GM21723 (cell line): Measurements from ENCODE around the gene TP53I11.

Experiments
- ATAC-seq: cut with Tn5 transposase; IDR thresholded peaks from one replicate; pipeline ENCODE4 v1.9.1; 2021; ENCODE audit warnings: mild to moderate bottlenecking, moderate library complexity; ENCODE audit not compliant: unreplicated experiment

Gene TP53I11

DNA sequence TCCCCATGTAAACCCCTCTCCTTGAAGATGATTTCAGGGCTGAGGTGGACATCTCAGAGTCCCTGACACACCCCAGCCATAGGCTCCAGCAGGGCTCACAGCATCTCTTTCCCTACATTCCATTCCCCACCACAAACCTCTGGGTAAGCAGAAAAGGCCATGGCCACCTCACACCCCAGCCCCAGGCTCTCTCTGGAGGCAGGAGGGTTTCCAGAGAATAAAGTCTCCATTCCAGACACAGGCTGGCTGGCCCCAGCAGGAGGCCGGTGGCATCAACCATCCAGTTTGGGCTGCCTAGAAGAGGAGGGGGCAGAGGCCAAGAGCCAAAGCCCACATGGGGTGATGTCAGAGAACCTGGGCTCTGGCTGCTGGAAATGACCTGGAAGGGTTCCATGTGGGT, 61.4 kb downstream of the TP53I11 start:
- no peak for ATAC-seq

DNA sequence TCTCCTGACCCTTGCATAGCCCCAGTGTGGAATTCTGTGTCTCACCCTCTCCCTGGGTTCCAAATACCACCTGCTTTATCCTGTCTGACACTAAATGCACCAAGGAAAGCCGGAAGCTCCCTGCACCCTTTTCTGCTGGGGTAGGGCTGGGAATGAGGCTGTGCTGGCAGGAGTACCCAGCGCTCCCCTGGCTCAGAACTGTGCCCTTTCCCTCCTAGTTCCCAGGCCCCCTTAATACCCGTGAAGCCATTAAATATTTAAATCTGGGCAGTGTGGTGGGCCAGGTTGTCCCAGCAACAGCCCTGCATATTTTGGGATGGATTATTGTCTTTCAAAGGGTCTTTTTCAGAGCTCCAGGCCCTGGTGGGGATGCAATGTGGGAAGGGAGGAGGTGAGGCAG, 63.0 kb downstream of the TP53I11 start:
- ATAC-seq: no peak

DNA sequence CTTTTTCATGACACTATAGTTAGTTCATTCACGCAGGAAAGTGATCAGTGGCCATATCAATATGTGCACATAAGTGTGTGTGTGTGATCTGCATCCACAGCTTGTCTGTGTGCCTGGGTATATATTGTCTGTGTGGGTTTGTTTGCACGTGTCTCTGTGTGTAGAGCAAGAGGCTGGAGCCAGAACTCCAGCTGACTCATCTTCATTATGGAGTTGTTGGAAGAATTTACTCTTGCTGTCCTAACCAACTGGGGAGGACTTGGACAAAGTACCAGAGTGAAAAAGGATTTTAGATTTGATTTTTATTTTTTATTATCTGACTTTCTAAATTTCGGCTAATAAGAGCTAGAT, 63.9 kb downstream of the TP53I11 start:
- ATAC-seq: no peak

DNA sequence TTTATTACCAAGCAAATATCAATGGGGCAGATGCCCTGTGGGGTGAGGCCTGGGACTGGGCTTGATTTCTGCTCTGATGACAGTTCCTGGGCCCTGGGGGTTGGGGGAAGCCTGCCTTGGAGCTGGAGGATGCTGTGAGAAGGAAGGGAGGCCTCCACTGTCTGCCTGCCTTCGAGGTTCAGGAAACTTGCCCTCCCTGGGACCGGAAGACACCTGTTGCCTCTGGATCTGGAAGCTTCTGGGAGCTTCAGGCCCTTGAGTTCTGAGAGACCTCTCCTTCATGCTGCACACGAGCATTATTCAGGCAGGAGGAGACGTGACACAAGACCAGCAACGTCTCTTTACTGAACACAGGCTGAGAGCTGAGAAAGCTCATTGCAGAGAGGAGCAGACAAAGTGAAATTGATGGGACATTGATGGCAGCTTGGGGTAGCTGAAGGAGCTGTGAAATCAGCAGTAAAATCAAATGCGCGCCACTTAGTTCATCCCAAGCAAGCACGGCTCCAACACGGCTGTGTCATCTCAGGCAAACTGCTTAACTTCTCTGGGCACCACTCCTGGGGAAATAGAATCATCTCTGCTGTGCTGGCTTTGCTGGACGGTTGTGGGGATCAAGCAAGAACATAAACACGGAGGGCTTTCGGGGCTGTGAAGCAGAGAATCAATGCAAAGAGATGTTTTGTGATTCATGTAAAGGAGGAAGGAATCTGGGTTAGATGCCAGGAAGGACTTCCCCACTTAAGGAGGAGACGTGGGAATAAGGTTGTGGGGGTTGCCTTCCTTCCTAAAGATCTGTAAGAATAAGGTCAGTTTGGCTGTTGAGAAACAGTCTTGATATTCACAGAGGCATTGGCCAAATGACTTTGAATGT, 64.5 kb downstream of the TP53I11 start:
- no peak for ATAC-seq

DNA sequence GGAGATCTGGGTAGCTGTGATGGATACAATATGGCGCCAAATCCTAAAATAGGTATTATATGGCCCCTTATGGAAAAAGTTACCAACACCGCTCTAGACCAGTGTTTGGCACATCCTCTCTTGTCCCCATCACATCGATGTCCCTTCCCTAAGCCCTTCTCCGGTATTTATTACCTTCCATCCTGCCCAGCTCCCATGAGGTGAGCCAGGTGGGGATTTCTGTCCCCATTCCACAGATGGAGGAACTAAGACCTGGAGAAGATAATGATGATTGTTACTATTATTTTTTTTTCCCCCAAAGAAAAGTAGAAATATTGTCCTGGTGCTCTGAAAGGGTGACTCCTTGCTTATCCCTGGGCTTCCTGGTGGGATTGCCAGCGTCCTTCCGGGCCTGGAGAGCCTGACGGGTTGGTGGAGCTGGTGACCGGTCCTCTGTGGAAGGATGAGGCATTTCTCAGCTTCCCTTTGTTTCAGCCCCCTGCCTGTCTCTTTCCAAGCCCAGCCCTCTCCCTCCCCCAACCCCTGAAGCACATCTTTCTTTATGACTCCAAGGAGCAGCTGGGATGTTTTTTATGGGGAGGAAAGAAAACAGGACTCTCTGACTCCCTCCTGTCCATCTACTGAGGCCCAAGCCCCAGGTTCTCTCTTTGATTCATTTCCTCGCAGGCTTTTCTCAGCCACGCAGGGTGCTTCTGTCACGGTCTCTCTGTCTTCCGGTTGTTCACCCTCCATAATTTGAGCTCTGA, 65.4 kb downstream of the TP53I11 start:
- no peak for ATAC-seq

DNA sequence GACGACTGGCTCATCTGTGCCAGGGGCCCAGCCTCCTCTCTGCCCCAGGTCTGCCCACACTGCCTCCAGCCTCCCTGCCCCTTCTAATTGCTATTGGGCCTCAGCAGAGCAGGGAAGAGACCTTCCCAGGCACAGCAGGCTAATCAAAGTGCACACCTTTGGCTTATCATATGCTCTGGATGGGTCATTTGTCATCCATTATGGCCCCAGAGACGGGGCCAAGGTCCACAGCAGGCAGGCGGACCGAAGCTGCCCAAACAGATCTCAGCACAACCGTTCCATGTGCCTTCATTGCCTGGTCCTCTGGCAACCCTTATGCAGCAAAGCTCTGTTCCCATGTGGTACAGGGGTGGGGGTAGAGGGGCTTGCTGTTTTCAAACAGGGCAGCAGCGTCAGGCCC, 66.6 kb downstream of the TP53I11 start:
- no peak for ATAC-seq

DNA sequence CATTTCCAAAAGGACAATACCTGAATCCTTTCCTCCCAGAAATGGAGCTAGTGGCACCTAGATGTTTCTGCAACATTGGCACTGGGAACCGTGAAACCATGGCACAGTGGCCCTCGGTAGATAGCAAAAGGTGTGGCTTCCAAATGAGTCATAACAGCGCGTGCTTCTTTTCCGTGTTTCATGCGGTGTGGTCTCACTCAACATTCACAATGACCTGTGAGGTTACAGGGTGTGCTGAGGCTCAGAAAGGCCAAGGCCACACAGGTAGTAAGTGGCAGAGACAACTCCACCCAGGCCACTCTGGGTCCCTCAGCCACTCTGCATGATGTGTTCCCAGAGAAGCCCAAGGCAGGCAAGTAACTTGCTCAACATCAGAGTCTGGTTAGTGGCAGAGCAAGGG, 67.4 kb downstream of the TP53I11 start:
- no peak for ATAC-seq
